HG03175 (cell line): ENCODE results near the gene RAMACL.

Experiments
- ATAC-seq: cut with Tn5 transposase; IDR thresholded peaks from one replicate; pipeline ENCODE4 v1.9.1; 2021; ENCODE audit warnings: mild to moderate bottlenecking, moderate library complexity; ENCODE audit not compliant: unreplicated experiment

Gene RAMACL

GRCh38 chr6:166580076-166581050 is 6.1 kb downstream of the RAMACL start:
- no peak for ATAC-seq

- ATAC-seq, result no peak
Measured at GRCh38 chr6:166579237-166579850, 7.1 kb downstream of the RAMACL start.

GRCh38 chr6:166578536-166579236 is 7.8 kb downstream of the RAMACL start:
- no peak for ATAC-seq

GRCh38 chr6:166575205-166575604 is 11.3 kb downstream of the RAMACL start:
- ATAC-seq, result no peak

- ATAC-seq, result no peak
Measured at GRCh38 chr6:166573511-166574216, 12.8 kb downstream of the RAMACL start.

GRCh38 chr6:166572370-166573261 is 13.9 kb downstream of the RAMACL start:
- ATAC-seq, result no peak

GRCh38 chr6:166570929-166571713 is 15.4 kb downstream of the RAMACL start:
- no peak for ATAC-seq

GRCh38 chr6:166569206-166569605 is 17.3 kb downstream of the RAMACL start:
- ATAC-seq, result no peak

- ATAC-seq, result no peak
Measured at GRCh38 chr6:166567813-166568212, 18.7 kb downstream of the RAMACL start.

- ATAC-seq, result no peak
Measured at GRCh38 chr6:166567107-166567506, 19.4 kb downstream of the RAMACL start.

- ATAC-seq, result no peak
Measured at GRCh38 chr6:166566026-166567011, 20.2 kb downstream of the RAMACL start.

GRCh38 chr6:166565084-166565967 is 21.2 kb downstream of the RAMACL start:
- ATAC-seq, result no peak

GRCh38 chr6:166563805-166564204 is 22.7 kb downstream of the RAMACL start:
- no peak for ATAC-seq

- ATAC-seq, result no peak
Measured at GRCh38 chr6:166563200-166563599, 23.3 kb downstream of the RAMACL start.

GRCh38 chr6:166562726-166563125 is 23.8 kb downstream of the RAMACL start:
- no peak for ATAC-seq

GRCh38 chr6:166561771-166562359 is 24.6 kb downstream of the RAMACL start:
- no peak for ATAC-seq

- no peak for ATAC-seq
Measured at GRCh38 chr6:166560222-166560621, 26.3 kb downstream of the RAMACL start.
